HG02759 (cell line): ENCODE measurements around the gene CYP46A1.

ENCODE experiments used
- ATAC-seq: cut with Tn5 transposase; IDR thresholded peaks from one replicate; pipeline ENCODE4 v1.9.1; 2021; ENCODE audit warnings: mild to moderate bottlenecking, moderate library complexity; ENCODE audit not compliant: unreplicated experiment

Gene CYP46A1

GRCh38 chr14:99686557-99687283 lies 2.6 kb downstream of the CYP46A1 start:
- no peak for ATAC-seq

- ATAC-seq, result no peak
Measured at GRCh38 chr14:99687284-99688209, 3.4 kb downstream of the CYP46A1 start.

- ATAC-seq, result no peak
Measured at GRCh38 chr14:99688210-99688581, 4.1 kb downstream of the CYP46A1 start.

DNA sequence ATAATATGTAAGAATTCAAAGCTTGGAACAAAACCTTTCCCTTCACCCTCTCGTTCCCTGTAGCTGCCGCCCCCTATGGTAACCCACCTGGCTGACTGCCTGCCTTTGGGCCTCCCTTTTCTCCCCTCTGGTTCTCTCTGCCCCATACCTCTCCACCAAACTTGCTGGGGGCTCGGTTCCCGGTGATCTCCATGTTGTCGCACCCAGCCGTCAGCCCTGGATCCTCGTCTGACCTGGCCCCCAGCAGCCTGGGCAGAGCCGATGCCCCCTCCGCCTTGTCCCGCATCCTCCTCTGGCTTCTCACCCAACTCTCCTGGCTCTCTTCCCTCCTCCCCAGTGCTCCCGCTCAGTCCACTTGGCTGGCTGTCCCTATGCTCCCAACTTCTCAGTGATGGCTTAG lies 4.5 kb downstream of the CYP46A1 start:
- no peak for ATAC-seq

DNA sequence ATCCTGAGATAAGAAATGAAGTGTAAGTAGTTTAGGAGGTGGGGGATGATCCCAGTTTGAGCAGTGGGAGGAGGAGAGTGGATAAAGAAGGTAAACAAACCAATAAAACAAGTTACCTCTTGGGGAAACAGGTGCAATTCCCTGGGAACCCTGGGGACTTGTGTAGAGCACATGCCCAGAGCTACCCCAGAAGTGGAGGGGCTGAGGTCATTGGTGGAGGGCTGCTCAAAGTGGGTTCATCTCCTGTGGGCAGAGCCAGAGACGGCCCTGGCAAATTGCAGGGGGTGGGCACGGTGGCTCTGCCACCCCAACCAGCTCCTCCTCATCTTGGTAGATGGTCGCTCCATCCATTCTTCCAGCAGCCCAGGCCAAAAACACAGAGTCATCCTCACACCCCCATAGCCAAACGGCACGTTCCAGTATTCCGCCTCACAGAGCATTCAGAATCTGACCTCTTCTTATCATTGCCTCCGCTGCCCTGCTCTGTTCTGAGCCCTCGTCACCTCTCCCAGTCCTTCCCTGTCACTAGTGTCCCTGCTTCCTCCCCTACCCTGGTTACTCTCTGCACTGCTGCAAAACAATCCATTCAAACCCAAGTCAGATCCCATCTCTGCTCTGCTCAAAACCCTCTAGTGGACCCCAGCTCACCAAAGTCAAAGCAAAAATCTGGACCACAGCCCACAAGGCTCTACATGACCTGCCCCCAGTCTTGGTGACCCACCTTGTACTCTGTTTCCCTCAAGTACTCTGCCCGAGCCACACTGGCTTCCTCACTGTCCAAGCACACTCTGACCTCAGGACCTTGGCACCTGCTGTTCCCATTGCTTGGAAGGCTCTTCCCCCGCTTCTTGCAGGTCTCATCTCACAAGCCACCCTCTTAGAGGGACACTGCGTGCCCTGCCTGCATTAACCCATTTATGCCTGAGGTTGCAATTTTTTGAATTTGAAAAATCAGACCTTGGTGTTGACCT lies 5.5 kb downstream of the CYP46A1 start:
- no peak for ATAC-seq

DNA sequence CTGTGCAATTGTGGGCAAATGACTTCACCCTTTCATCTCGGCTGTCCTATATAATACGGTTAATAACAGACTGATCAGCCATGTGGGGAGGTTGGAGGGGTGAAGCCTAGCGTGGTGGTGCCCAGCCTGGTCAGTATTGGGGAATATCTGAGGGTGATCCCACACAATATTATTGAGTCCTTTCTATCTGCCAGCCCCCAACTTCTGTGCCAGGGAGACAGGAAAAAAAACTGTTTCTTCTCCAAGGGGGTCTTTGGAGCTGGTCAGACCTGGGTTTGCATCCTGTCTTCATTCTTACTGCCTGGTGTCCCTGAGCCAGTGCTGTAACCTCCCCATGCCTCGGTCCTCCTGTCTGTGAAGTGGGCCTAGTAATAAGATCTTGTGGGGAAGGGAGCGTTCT lies 6.5 kb downstream of the CYP46A1 start:
- no peak for ATAC-seq

- ATAC-seq, result no peak
Measured at GRCh38 chr14:99691111-99691885, 7.2 kb downstream of the CYP46A1 start.

GRCh38 chr14:99693918-99694317 lies 9.8 kb downstream of the CYP46A1 start:
- no peak for ATAC-seq

GRCh38 chr14:99696929-99697328 lies 12.8 kb downstream of the CYP46A1 start:
- no peak for ATAC-seq

DNA sequence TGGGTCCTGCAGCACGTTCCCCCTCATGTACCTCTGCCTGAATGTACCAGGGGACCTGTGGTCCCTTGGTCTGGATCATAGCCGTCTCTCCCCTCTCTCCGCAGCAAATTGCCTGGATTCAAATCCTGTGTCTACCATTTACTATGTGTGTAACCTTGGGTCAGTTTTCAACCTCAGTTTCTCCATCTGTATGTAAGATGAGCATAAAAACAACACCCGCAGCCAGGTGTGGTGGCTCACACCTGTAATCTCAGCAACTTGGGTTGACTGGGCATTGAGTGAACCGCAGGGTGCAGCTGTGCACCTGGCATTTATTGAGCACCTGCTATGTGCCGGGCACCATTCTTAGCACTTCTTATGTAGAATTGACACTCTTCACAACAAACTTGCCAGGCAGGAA lies 14.1 kb downstream of the CYP46A1 start:
- ATAC-seq, result no peak

DNA sequence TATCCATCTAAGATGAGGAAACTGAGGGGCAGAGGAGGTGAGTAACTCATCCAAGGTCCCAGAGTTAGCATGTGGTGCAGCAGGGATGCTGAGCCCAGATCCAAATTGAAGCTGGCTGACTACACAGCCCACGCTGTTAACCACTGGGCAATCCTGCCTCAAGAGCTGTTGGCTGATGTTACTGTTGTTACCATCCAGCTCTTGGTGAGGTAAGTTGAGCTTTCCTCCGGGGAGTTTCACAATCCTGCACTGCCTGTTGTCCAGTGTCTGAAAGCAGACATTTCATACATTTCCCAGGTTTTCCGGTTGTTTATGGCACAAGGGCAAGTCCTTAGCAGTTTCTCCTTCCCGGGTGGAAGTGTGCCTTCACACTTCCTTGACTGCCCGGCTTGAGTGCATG lies 14.5 kb downstream of the CYP46A1 start:
- ATAC-seq, result no peak

- no peak for ATAC-seq
Measured at GRCh38 chr14:99699085-99699760, 15.1 kb downstream of the CYP46A1 start.

DNA sequence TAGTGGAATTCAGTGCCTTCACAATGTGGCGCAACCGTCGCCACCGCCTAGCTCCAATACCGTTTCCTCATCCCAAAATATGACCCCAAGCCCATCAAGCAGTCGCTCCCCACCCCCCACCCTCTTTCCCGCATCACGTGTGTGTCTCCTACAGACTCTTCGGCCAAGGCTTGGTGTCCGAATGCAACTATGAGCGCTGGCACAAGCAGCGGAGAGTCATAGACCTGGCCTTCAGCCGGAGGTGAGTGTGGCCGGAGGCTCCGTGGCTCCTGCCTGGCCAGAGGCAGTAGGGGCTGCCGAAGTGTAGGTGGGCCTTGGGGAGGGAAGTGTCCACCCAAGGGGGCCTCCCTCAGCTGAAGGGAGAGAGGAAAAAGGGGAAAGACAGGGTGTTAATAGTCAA lies 15.8 kb downstream of the CYP46A1 start:
- no peak for ATAC-seq

- ATAC-seq, result no peak
Measured at GRCh38 chr14:99700379-99700778, 16.3 kb downstream of the CYP46A1 start.

- no peak for ATAC-seq
Measured at GRCh38 chr14:99701260-99701659, 17.2 kb downstream of the CYP46A1 start.

DNA sequence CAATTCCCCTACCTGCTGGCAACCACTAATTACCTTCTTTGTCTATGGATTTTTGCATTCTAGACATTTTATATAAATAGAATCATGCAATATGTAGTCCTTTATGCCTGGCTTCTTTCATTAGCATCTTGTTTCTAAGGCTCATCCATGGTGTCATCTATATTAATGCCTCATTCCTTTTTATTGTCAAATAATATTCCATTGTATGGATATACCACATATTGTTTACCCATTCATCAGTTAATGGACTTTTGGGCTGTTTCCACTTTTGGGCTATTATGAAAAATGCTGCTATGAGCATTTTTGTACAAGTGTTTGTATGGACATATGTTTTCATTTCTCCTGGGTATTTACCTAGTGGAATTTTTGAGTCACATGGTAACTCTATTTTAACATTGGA lies 18.0 kb downstream of the CYP46A1 start:
- ATAC-seq, result no peak

DNA sequence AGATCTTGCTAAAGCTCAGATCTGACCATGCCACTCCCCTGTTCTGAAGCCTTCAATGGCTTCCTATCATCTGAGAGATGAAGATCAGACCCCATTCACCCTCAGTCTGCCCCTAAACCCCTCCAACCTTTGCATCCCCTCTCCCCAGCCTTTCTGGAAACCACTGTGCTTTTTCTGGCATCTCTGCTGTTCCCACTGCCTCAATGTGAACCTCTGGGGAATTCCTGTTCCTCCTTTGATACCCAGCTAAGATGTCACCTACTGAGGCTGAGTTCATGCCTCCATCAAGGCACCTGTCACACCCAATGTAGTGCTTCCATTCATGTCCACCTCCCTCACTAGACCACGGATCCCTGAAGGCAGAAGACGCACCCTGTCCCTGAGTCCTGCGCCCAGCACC lies 19.3 kb downstream of the CYP46A1 start:
- no peak for ATAC-seq

DNA sequence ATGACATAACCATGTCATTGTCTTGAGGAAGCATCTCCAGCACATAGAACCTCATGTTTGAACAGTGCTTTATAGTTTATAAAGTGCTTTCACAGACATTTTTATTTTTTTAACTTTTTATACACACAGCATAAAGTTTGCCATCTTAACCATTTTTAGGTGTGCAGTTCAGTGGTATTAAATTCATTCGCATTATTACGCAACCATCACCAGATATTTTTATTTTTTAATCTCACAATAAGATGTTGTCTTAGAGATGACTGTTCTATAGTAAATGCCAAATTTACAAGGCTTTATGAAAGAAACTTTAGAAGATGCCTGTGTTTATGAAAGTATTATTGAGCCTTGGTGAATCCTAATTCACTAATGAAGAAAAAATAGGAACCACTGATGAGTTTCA lies 19.9 kb downstream of the CYP46A1 start:
- no peak for ATAC-seq

- no peak for ATAC-seq
Measured at GRCh38 chr14:99706107-99706900, 22.2 kb downstream of the CYP46A1 start.
